HEK293 (cell line): ENCODE measurements around the gene ABHD17C.

ENCODE experiments used
- CTCF ChIA-PET: fragments of 350-600 bp; formaldehyde crosslinking; extraction: SDS; loops from one replicate; lab custom pipeline; 2021; ENCODE audit warnings: antibody characterized with exemption; lab: Yijun Ruan, JAX
- POLR2A ChIA-PET: fragments of 300-600 bp; formaldehyde crosslinking; extraction: SDS; loops from one replicate; lab custom pipeline; 2020; ENCODE audit warnings: antibody characterized with exemption, inconsistent platforms; lab: Yijun Ruan, JAX
- H3K27ac ChIP-seq: fragments of 200-500 bp; sonication (Bioruptor generic); 2 replicates; pipeline ENCODE4 v1.5.1; 2014; ENCODE audit warnings: low read depth, low read length, control low read depth, inconsistent platforms; ENCODE audit errors: extremely low read depth
- H3K36me3 ChIP-seq, 2 experiments: fragments of 200-500 bp in 1 of 2; sonication (Bioruptor generic) in 1 of 2; 1 replicate in 1 of 2; 2 replicates in 1 of 2; pipeline ENCODE4 v1.5.1; 2014 to 2017; ENCODE audit warnings: inconsistent platforms in 2 of 2, low read length in 2 of 2; ENCODE audit not compliant: control insufficient read depth in 2 of 2, insufficient read depth in 1 of 2
- H3K4me1 ChIP-seq: fragments of 200-500 bp; sonication (Bioruptor generic); 2 replicates; pipeline ENCODE4 v1.5.1; 2014; ENCODE audit warnings: mild to moderate bottlenecking, low read length, inconsistent platforms; ENCODE audit not compliant: control insufficient read depth, insufficient read depth
- H3K4me3 ChIP-seq: 2 replicates; pipeline ENCODE4 v1.5.1; 2011; ENCODE audit warnings: low read depth, mild to moderate bottlenecking, control low read depth, low read length, moderate library complexity
- H3K9me3 ChIP-seq: fragments of 200-500 bp; sonication (Bioruptor generic); 2 replicates; pipeline ENCODE4 v1.5.1; 2014; ENCODE audit warnings: low read depth, low read length, inconsistent platforms; ENCODE audit not compliant: control insufficient read depth, insufficient read depth
- MZF1 ChIP-seq: fragments of 450-650 bp; formaldehyde crosslinking; IDR thresholded peaks from 2 replicates; pipeline ENCODE4 v1.5.1; 2017; ENCODE audit warnings: missing biosample characterization, missing genetic modification characterization, borderline replicate concordance
- PBX3 ChIP-seq: sonication (generic); formaldehyde crosslinking; IDR thresholded peaks from 2 replicates; pipeline ENCODE4 v1.8.1; 2022; ENCODE audit warnings: mild to moderate bottlenecking, moderate library complexity, missing genetic modification reagents
- SALL2 ChIP-seq: fragments of 450-650 bp; formaldehyde crosslinking; IDR thresholded peaks from 2 replicates; pipeline ENCODE4 v1.5.0; 2017; ENCODE audit warnings: missing biosample characterization, mild to moderate bottlenecking, missing genetic modification characterization, borderline replicate concordance
- SP2 ChIP-seq: fragments of 450-650 bp; formaldehyde crosslinking; IDR thresholded peaks from 2 replicates; pipeline ENCODE4 v1.5.1; 2016; ENCODE audit warnings: missing biosample characterization, missing genetic modification characterization
- ZBTB1 ChIP-seq: fragments of 450-650 bp; formaldehyde crosslinking; IDR thresholded peaks from 2 replicates; pipeline ENCODE4 v1.5.1; 2016; ENCODE audit warnings: missing biosample characterization, missing genetic modification characterization
- ZBTB17 ChIP-seq: fragments of 450-650 bp; formaldehyde crosslinking; IDR thresholded peaks from 2 replicates; pipeline ENCODE4 v1.5.1; 2016; ENCODE audit warnings: missing biosample characterization, missing genetic modification characterization
- ZFHX2 ChIP-seq: fragments of 450-650 bp; formaldehyde crosslinking; conservative IDR thresholded peaks from 2 replicates; pipeline ENCODE4 v1.5.1; 2016; ENCODE audit warnings: missing biosample characterization, missing genetic modification characterization
- ZFP41 ChIP-seq: fragments of 450-650 bp; formaldehyde crosslinking; IDR thresholded peaks from 2 replicates; pipeline ENCODE4 v1.5.1; 2016; ENCODE audit warnings: missing biosample characterization, missing genetic modification characterization, borderline replicate concordance
- ZNF148 ChIP-seq: fragments of 450-650 bp; formaldehyde crosslinking; IDR thresholded peaks from 2 replicates; pipeline ENCODE4 v1.5.0; 2017; ENCODE audit warnings: missing biosample characterization, missing genetic modification characterization, borderline replicate concordance
- ZNF169 ChIP-seq: fragments of 450-650 bp; formaldehyde crosslinking; IDR thresholded peaks from 2 replicates; pipeline ENCODE4 v1.5.1; 2016; ENCODE audit warnings: missing biosample characterization, missing genetic modification characterization
- ZNF184 ChIP-seq: fragments of 450-650 bp; IDR thresholded peaks from 2 replicates; pipeline ENCODE4 v1.5.1; 2018; ENCODE audit warnings: missing biosample characterization, mild to moderate bottlenecking, missing genetic modification characterization
- ZNF221 ChIP-seq: fragments of 450-650 bp; formaldehyde crosslinking; IDR thresholded peaks from 2 replicates; pipeline ENCODE4 v1.5.1; 2017; ENCODE audit warnings: missing biosample characterization, missing genetic modification characterization, borderline replicate concordance
- ZNF223 ChIP-seq: fragments of 450-650 bp; formaldehyde crosslinking; IDR thresholded peaks from 2 replicates; pipeline ENCODE4 v1.5.1; 2016; ENCODE audit warnings: missing biosample characterization, missing genetic modification characterization
- ZNF513 ChIP-seq: fragments of 450-650 bp; IDR thresholded peaks from 2 replicates; pipeline ENCODE4 v1.5.1; 2018; ENCODE audit warnings: missing biosample characterization, missing genetic modification characterization
- ZNF571 ChIP-seq: fragments of 450-650 bp; formaldehyde crosslinking; IDR thresholded peaks from 2 replicates; pipeline ENCODE4 v1.5.0; 2017; ENCODE audit warnings: missing biosample characterization, missing genetic modification characterization
- ZNF580 ChIP-seq: fragments of 450-650 bp; formaldehyde crosslinking; IDR thresholded peaks from 2 replicates; pipeline ENCODE4 v1.5.1; 2016; ENCODE audit warnings: missing biosample characterization, missing genetic modification characterization
- ZNF76 ChIP-seq: fragments of 450-650 bp; formaldehyde crosslinking; IDR thresholded peaks from 2 replicates; pipeline ENCODE4; 2016; ENCODE audit warnings: low read depth, missing biosample characterization, missing genetic modification characterization, borderline replicate concordance
- ZNF785 ChIP-seq: fragments of 450-650 bp; formaldehyde crosslinking; IDR thresholded peaks from 2 replicates; pipeline ENCODE4 v1.5.1; 2016; ENCODE audit warnings: missing biosample characterization, missing genetic modification characterization
- ZSCAN18 ChIP-seq: fragments of 450-650 bp; formaldehyde crosslinking; IDR thresholded peaks from 2 replicates; pipeline ENCODE4 v1.5.1; 2016; ENCODE audit warnings: missing biosample characterization, missing genetic modification characterization
- ZSCAN4 ChIP-seq: fragments of 450-650 bp; formaldehyde crosslinking; IDR thresholded peaks from 2 replicates; pipeline ENCODE4 v1.5.1; 2017; ENCODE audit warnings: missing biosample characterization, missing genetic modification characterization

The ABHD17C gene

GRCh38 chr15:80752204-80752603 lies 57.1 kb downstream of the ABHD17C start (continued):
- TF ChIP-seq ZSCAN18 (tag by site-specific recombination) (no peak), MZF1 (tag by site-specific recombination) (no peak), SP2 (tag by site-specific recombination) (no peak), ZNF513 (tag by site-specific recombination) (no peak), ZNF571 (tag by site-specific recombination) (no peak), PBX3 (CRISPR knock-in tag) (no peak), ZBTB1 (tag by site-specific recombination) (no peak), ZNF184 (tag by site-specific recombination) (no peak), ZNF221 (tag by site-specific recombination) (no peak)
- TF ChIP-seq, all 188 proteins: peak for 0

- CTCF ChIA-PET: interaction anchor here (0.7 to 4.1 kb wide), 2 partner anchors 23 to 186 kb away, joined by 3 to 17 read pairs; no protein-coding TSS in a partner anchor
Measured at GRCh38 chr15:80753161-80753560, 58.1 kb downstream of the ABHD17C start.

More at GRCh38 chr15:80753161-80753560, 58.1 kb downstream of the ABHD17C start:
- no peak for TF ChIP-seq ZNF580 (tag by site-specific recombination)
- no peak for TF ChIP-seq ZNF785 (tag by site-specific recombination)
- TF ChIP-seq ZFHX2 (tag by site-specific recombination): no peak
- TF ChIP-seq ZNF169: no peak
- TF ChIP-seq ZBTB17 (tag by site-specific recombination): no peak
- no peak for TF ChIP-seq SALL2 (tag by site-specific recombination)
- TF ChIP-seq ZNF223 (tag by site-specific recombination): no peak
- TF ChIP-seq ZNF148 (tag by site-specific recombination): no peak
- no peak for TF ChIP-seq ZNF76 (tag by site-specific recombination)
- TF ChIP-seq ZFP41 (tag by site-specific recombination): no peak
- no peak for TF ChIP-seq ZSCAN4 (tag by site-specific recombination)
- POLR2A ChIA-PET: no interaction called here
- Histone ChIP-seq H3K27ac (no peak overlapping the region), H3K4me3 (no peak overlapping the region), H3K9me3 (no peaks in the 10 kb centered on the region), H3K36me3 (peaks cover 12 to 20% of the 10 kb centered on the region in 2 experiments), H3K4me1 (no peaks in the 10 kb centered on the region)
